Measurements from ENCODE around the gene CACNG1. TPM values are rescaled to one million over a fixed set of nuclear protein-coding genes. Genes with fewer than 3 reads are reported as not detected.

Gene CACNG1
- polyA plus RNA-seq, 2 of the 4 experiments (the other 2 are of a cell fraction): 0.15 TPM; not detected in 1

- H3K4me1 ChIP-seq: no peaks in the 10 kb centered on the region
- CTCF ChIA-PET: interaction anchor here (0.9 to 1.4 kb wide), 2 partner anchors 162 to 1412 kb away, joined by 3 to 4 read pairs; no protein-coding TSS in a partner anchor
Observed at GRCh38 chr17:66995944-66996343, 48.4 kb upstream of the CACNG1 start.

GRCh38 chr17:66996926-66997325, 47.4 kb upstream of the CACNG1 start:
- ATAC-seq (no peak), DNase-seq (ENCODE audit: low read depth in 1 of 2, low spot score in 1 of 2) (no peak), FAIRE-seq (no peak)
- Histone ChIP-seq H3K27ac (no peak overlapping the region), H3K4me2 (no peak overlapping the region), H3K4me3 (no peak overlapping the region), H3K4me1 (no peaks in the 10 kb centered on the region), H3K9me3 (no peaks in the 10 kb centered on the region)
- POLR2A ChIA-PET: no interaction called here
- CTCF ChIA-PET: interaction anchor here (0.7 to 1.4 kb wide), 2 partner anchors 63 to 161 kb away, joined by 3 to 5 read pairs; no protein-coding TSS in a partner anchor
- 88% methylated on average over 5 of the region's 5 CpGs for WGBS (ENCODE audit: missing lambda C conversion rate)
- TF ChIP-seq EHMT2 (IDR thresholded peaks at IDR 0.05; ENCODE audit: low read depth) (no peak), BCL3 (IDR thresholded peaks at IDR 0.05) (no peak), HMGXB4 (CRISPR knock-in tag; IDR thresholded peaks at IDR 0.05; ENCODE audit: borderline replicate concordance) (no peak), RAD21 (conservative IDR thresholded peaks at IDR 0.05 in 1 of 2, IDR thresholded peaks at IDR 0.05 in 1 of 2) (no peak), TFCP2L1 (CRISPR knock-in tag; IDR thresholded peaks at IDR 0.05) (no peak), RARB (CRISPR knock-in tag; IDR thresholded peaks at IDR 0.05) (no peak), NFE2L2 (conservative IDR thresholded peaks at IDR 0.05; ENCODE audit: low read length) (no peak), HOXA7 (CRISPR knock-in tag; IDR thresholded peaks at IDR 0.05) (no peak), ZC3H11A (IDR thresholded peaks at IDR 0.05) (no peak), KDM5A (IDR thresholded peaks at IDR 0.05) (no peak), GATA3 (IDR thresholded peaks at IDR 0.05; ENCODE audit: borderline replicate concordance) (no peak)

More at GRCh38 chr17:66995944-66996343, 48.4 kb upstream of the CACNG1 start:
- no peak overlapping the region for H3K4me2 ChIP-seq
- H3K9me3 ChIP-seq: no peaks in the 10 kb centered on the region
- FAIRE-seq (no peak), ATAC-seq (no peak), DNase-seq (ENCODE audit: low read depth in 1 of 2, low spot score in 1 of 2) (no peak)
- no peak for TF ChIP-seq HDAC2 (IDR thresholded peaks at IDR 0.05)
- TF ChIP-seq EHF (CRISPR knock-in tag; IDR thresholded peaks at IDR 0.05): no peak
- no peak for TF ChIP-seq EHMT2 (IDR thresholded peaks at IDR 0.05; ENCODE audit: low read depth)
- no peak for TF ChIP-seq MAZ (IDR thresholded peaks at IDR 0.05; ENCODE audit: borderline replicate concordance, low read depth, low read length)
- TF ChIP-seq ATOH8 (CRISPR knock-in tag; IDR thresholded peaks at IDR 0.05; ENCODE audit: low read depth): no peak
- TF ChIP-seq ESRRA (IDR thresholded peaks at IDR 0.05; ENCODE audit: borderline replicate concordance, low read length): no peak
- no peak for TF ChIP-seq NFE2L2 (conservative IDR thresholded peaks at IDR 0.05; ENCODE audit: low read length)
- TF ChIP-seq HOXA7 (CRISPR knock-in tag; IDR thresholded peaks at IDR 0.05): no peak
- no peak for TF ChIP-seq KDM5A (IDR thresholded peaks at IDR 0.05)
- no peak for TF ChIP-seq SREBF2 (IDR thresholded peaks at IDR 0.05)
- TF ChIP-seq GATA3 (IDR thresholded peaks at IDR 0.05; ENCODE audit: borderline replicate concordance): no peak
- no peak for TF ChIP-seq ZC3H11A (IDR thresholded peaks at IDR 0.05)
- no peak overlapping the region for H3K27ac ChIP-seq
- POLR2A ChIA-PET: no interaction called here
- 60% methylated on average over 7 of the region's 7 CpGs for WGBS (ENCODE audit: missing lambda C conversion rate)
- no peak overlapping the region for H3K4me3 ChIP-seq

GRCh38 chr17:67003231-67003630, 41.1 kb upstream of the CACNG1 start:
- WGBS (ENCODE audit: missing lambda C conversion rate): 16% methylated on average over 2 of the region's 2 CpGs
- FAIRE-seq (peak; percentile 32), ATAC-seq (no peak), DNase-seq (ENCODE audit: low read depth in 1 of 2, low spot score in 1 of 2) (no peak)
- no peak for TF ChIP-seq BHLHE40 (IDR thresholded peaks at IDR 0.05; ENCODE audit: low read depth, low read length)
- no peak for TF ChIP-seq SMC3 (IDR thresholded peaks at IDR 0.05)
- TF ChIP-seq RFX5 (IDR thresholded peaks at IDR 0.05): no peak
- no peak for TF ChIP-seq KDM5A (IDR thresholded peaks at IDR 0.05)
- Histone ChIP-seq H3K4me1 (no peaks in the 10 kb centered on the region), H3K9me3 (no peaks in the 10 kb centered on the region), H3K4me3 (no peak overlapping the region), H3K4me2 (no peak overlapping the region), H3K27ac (no peak overlapping the region)
- ChIA-PET CTCF (interaction anchor here (0.6 to 1.8 kb wide), 4 partner anchors 13 to 270 kb away, joined by 3 to 7 read pairs (median 4); no protein-coding TSS in a partner anchor), POLR2A (interaction anchor here (0.6 kb wide), 1 partner anchor 74 kb away, joined by 3 read pairs; no protein-coding TSS in a partner anchor)

All from A549 (cell line).